Forelimb muscle (tissue), 1 donor: ENCODE results near the gene CHCHD6. TPM values are rescaled to one million over a fixed set of nuclear protein-coding genes. Genes with fewer than 3 reads are reported as not detected.

Experiments
- DNase-seq: peaks from one replicate; pipeline ENCODE4 v3.0.0-alpha.2; 2013; ENCODE audit warnings: low read depth
- polyA plus RNA-seq: library from polyadenylated mRNA; unstranded; fragments of 120-200 nt; gene quantifications from one replicate; pipeline ENCODE4 v1.2.1, GENCODE V29; 2013; ENCODE audit not compliant: insufficient read length

Gene CHCHD6
- polyA plus RNA-seq, 1 donor, result 7.9 TPM

- DNase-seq, result no peak
These were observed 288.7 kb downstream of the CHCHD6 start for GRCh38 chr3:126992776-126993175.

GRCh38 chr3:126993436-126993835, 289.4 kb downstream of the CHCHD6 start:
- DNase-seq, result no peak

DNA sequence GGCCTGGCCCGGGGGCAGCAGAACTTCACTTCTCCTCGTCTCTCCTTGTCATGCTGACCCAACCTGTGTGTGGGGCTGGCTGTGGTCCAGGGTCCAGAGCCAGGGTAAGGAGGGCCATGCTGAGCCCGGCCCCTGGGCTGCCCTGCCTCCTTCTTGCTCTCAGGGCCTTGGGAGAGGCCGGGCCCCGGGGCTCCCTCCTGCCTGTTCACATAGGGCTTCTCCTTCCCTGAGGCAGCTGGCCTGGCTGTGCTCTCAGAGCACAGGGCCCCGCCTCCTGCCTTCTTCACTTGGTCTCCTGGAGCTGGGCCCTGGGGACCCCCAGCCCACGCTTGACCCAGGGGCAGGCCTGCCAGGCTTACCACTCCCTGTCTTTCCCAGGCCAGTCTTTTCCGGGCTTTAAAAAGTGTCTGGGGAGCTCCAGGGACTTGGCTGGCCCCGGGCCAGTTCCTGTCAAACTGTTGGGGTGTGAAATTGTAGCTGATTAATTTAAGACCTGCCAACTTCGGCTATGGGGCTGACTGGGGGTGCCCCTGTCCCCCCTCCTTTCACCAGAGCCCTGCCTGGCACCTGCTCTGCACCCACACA, 290.7 kb downstream of the CHCHD6 start:
- no peak for DNase-seq

- no peak for DNase-seq
These were observed 291.3 kb downstream of the CHCHD6 start for GRCh38 chr3:126995254-126995780.

DNA sequence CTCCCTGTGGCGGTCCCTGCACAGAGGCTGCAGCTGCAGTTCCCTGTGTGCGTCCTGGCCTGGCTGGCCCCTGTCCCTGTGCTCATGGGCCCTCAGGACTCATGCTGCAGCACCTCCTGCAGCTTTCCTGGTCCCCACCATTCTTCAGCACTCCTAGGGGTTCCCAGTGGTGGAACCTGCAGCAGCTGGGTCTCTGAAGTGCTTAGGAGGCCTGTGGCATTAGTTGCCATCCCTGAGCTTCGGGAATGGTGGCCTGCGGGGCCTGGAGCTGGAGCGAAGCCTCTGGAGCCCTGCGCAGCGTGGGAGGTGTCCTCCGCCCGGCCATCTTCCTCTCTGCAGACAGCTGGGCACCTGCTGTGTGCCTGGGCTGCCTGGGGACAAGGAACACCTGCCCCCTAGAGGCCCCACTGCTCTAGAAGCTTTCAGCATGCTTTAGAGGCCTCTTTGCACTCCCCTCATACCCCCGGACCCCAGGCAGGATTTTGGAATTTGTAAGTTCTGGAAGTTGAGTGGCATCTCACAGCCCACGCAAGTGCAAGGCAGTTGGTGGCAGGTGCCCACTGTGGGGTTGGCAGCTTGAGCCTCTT, 292.0 kb downstream of the CHCHD6 start:
- DNase-seq, result no peak

DNA sequence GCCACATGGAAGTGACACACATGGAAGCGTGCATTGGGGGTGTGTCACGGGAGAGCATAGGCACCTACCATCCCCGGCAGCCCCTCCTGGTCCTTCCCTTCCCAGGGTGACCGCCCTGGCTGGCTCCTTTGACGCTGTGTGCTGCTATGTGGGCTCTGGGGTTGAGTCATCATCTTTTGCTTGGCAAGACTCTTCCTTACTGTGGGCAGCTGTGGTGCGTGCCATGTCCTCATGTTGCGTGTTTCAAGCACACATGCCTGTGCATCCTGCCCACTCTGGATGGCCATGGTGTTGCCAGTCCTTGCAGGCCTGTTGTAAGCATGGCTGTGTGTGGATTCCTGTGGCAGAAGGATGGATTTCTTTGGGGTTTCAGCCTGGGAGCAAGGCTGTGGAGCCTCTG, 292.9 kb downstream of the CHCHD6 start:
- DNase-seq, result no peak

- no peak for DNase-seq
These were observed 293.5 kb downstream of the CHCHD6 start for GRCh38 chr3:126997455-126998038.

DNA sequence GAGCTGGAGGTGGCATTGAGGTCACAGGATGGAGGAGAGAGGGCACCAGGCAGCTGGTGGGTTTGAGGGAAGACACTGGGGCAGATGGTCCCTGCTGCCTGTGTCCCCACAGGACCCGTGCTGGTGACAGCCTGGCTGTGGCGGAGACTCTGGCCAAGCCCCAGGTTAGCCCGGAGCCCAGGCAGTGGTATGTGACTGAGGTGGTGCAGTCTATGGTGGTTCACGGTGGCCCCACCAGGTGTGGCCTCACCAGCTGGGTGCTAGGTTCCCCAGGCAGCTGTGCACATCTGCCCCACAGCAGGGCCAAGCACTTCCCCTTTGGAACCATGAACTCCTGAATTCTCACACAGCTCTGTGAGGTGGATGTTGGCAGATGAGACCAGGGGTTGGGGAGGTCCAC, 294.3 kb downstream of the CHCHD6 start:
- DNase-seq, result no peak

DNA sequence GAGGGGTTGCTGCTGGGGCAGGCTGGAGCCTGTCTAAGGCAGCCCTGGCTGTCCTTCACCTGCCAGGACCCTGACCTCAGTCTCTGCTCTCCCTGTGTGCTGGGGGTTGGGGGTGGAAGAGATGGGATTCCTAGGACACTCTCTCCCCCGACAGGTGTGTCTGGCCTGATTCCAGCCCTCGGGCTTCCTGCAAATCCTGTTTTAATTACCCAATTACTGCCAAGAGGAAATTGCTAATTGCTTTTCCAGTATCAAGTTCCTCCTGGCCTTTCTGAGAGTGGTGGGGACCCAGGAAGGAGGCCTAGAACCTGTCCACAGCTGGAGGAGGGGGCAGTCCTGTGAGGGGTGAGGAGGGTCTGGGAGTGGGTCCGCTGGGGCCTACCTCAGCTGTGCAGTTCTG, 294.7 kb downstream of the CHCHD6 start:
- no peak for DNase-seq

- DNase-seq, result no peak
These were observed 295.3 kb downstream of the CHCHD6 start for GRCh38 chr3:126999383-126999782.

DNA sequence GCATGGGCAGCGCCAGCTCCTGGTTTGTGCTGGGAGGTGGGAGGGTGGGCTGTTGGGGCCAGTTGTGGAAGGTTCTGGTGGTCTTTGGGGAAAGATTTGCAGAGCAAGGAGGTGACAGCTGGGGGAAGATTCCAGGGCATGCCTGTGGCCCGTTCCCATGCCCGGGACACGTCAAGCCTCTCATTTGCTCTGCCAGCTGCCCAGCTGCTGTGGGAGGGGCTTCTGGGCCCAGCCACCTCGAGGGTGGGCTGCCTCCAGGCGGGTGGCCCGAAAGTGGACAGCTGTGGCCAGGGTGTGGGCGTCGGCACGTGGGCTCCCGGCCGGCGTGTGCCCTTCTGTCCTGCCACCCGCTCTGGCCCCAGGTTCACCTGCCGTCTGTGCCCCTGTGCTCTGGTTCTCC, 296.1 kb downstream of the CHCHD6 start:
- DNase-seq, result no peak

GRCh38 chr3:127000761-127001160, 296.7 kb downstream of the CHCHD6 start:
- DNase-seq, result no peak

DNA sequence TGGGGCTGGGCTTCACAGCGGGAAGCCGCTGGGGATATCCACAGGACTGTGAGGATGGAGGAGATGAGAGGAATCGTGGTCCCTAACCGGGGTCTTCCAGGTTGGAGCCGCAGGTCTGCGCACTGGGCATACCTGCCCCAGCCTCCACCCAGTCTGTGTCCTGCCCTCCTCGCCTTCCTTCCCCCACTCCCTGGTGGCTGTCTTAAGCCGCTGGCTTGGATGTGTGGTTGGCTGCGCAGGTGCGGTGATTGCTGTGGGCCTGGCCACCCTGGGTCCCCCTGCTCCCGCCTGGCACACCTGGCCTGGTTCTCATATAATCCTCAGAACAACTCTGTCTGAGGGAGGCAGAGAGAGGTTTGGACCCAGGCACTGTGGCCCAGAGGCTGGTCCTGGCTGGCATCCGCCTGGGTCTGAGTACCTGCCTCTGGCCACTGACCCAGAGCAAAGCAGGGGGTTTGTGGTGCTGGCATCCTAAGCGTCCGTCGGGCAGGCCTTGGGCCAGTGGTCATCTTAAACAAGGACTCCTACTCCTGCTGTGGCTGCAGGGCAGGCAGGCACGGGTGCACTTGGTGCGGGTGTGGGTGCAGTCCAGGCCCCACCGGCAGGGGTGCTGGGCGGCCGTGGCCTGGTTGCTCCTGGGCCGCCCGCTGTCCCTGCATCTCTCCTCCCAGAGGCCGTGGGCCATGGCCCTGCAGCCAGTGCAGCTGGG, 297.6 kb downstream of the CHCHD6 start:
- no peak for DNase-seq

DNA sequence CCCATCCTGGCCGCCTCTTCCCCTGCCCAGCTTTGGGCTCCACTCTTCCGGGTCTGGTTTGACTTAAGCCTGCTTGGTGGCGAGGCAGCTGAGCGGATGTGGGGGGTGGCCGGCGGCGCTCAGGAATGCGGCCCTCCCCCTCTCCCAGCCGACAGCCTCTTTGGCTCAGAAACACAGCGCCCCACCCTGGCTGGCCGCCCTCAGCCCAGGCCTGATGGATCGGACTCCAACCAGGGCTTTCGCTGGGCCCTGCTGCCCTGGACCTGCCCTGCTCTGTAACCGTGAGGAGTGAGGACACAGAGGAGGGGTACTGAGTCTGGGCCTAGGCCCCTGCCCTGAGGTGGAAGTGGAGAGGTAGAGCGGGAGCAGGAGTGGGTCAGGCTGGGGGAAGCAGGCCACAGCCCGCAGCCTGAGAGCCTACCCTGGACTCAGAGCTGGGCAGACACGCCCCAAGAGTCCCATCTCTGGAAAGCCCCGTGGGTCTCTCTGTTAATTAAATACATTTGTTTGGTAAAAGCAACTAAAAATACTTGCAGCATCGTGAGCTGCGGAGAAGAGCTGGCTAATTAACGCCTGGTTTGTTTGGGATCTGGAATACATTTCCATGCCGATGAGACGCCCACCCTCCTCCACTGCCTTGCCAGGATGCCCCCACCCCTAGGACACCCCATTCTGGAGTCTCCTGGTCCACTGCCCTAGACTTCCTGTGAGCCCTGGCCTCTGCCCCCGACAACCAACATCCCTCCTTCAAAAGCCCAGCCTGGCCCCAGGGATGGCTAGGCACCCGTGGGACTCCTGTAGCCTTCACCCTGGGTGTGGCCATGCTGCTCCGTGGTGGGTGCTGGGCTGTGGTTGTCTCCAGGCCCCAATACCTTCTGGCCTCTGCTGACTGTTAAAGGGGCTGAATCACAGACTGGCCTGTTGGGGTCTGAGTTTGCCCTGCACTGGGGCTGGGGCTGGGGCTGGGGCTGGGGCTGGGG, 298.4 kb downstream of the CHCHD6 start:
- no peak for DNase-seq

DNA sequence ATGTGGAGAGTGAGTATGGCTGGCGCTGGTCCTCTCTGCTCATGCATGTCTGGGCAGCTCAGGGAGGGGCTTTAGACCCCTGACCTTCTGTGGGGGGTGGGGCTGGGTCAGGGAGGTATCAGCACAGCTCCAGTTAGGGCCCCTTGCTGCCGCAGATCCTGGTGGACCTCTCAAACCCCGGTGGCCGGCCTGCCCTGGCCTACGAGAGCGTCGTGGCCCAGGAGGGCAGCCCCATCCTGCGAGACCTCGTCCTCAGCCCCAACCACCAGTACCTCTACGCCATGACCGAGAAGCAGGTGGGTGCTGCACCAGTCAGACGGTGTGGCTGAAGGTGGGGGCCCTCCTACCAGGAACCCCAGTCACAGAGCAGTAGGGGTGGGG, 299.1 kb downstream of the CHCHD6 start:
- DNase-seq, result no peak

- DNase-seq, result no peak
These were observed 299.7 kb downstream of the CHCHD6 start for GRCh38 chr3:127003601-127004280.

GRCh38 chr3:127004641-127005397, 300.8 kb downstream of the CHCHD6 start:
- no peak for DNase-seq

DNA sequence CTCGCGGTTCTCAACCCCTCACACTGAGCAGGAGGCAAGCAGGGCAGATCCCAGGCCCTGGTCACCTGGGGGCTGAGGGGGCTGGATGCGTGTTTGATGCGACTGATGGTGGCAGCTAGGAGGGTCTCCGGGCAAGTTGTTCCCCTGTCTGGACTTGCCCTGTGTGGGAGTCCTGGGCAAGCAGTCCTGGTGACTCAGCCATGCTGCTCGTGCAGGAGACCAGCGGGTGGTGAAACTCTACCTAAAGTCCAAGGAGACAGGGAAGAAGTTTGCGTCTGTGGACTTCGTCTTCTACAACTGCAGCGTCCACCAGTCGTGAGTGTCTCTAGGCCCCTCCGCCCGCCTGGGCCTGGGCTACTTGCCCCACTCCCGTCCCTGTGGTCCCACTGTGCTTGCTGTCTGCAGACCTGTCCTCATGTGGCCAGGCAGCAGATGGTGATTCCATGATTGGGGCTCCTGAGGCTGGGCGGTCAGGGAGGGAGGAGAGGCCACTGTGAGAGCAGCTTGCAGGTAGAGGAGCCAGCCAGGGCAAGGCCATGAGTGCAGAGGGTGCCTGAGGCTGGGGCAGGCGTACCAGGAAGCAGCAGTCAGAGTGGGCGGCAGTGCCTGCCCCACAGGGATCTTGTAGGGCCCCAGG, 301.9 kb downstream of the CHCHD6 start:
- no peak for DNase-seq

GRCh38 chr3:127006781-127007436, 302.9 kb downstream of the CHCHD6 start:
- no peak for DNase-seq
